Bone marrow (tissue), 2 donors: ENCODE data around the gene GGA1.
"Not testable (repeated sequence)": the region's sequence is repeated elsewhere in the genome, so short reads cannot be mapped to it uniquely, and the experiment has no call there.

Experiments used
- DNase-seq, 2 donors: peaks; one replicate each; lab custom pipeline; 2025; lab: John Stamatoyannopoulos, UW

The GGA1 gene

DNA sequence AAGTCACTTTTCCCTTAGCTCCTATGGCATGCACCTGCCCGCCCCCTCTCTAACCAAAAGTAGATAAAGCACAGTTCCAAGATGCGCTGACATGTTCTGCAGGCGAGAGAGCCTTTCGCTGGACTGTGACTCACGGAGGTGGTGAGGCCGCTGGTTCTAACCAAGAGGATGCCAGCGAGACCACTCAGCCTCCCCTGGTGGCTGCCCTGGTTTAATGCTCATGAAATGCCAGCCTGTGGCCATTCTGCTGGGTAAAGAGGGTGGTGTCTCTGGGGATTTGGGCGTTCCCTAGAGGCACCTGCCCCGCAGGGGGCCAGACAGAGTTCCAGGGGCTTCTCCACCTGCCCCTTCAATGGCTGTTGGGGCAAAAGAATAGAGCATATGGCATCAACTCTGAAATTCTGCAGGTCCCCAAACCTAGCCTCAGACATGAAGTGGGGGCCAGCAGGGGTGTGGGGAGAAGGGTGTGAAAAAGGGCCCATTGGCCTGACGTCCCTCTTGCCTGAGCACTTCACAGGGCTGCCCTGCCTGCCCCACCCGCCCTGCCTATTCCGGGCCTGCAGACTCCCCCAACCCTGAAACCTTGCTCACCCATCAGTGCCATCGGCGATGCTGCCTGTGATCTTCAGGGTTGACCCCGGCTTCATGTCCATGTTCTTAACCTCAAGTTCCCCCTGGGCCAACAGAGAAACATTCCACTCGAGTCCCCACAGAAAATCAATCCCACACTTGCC, 37.2 kb upstream of the GGA1 start:
- no peak for DNase-seq

DNA sequence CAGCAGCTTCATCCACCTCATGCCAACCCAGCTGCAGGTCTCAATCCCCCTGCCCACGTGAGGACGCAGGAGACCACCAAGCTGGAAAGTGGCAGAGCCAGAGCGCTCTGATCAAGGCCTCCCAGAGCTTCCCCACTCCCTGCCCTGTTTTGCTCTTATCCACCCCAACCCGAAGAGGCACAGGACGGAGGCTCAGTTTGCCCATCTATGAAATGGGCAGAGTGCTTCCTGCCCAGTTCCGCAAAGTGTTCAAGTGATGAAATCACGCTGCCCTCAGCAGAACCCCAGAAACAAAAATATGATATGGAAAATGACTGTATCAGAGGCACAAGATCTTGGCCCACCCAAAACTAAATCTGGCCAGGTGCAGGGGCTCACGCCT, 36.7 kb upstream of the GGA1 start:
- DNase-seq, result no peak

DNA sequence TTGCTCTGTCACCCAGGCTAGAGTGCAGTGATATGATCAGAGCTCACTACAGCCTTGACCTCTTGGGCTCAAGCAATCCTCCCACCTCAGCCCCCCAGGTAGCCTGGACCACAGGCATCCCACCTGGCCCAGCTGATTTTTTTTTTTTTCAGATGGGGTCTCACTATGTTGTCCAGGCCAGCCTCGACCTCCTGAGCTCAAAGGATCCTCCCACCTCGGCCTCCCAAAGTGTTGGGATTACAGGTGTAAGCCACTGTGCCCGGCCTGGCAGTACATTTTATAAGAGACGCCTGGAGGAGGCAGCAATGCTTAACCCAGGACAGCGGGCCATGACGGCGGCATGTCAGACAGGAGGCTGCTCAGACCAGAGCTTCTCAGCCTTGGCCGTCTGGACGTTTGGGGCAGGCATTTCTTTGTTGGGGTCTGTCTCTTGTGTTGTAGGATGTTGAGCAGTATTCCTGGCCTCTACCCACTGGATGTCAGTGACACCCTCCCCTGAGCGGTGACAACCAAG, 33.1 kb upstream of the GGA1 start:
- DNase-seq, result no peak

DNA sequence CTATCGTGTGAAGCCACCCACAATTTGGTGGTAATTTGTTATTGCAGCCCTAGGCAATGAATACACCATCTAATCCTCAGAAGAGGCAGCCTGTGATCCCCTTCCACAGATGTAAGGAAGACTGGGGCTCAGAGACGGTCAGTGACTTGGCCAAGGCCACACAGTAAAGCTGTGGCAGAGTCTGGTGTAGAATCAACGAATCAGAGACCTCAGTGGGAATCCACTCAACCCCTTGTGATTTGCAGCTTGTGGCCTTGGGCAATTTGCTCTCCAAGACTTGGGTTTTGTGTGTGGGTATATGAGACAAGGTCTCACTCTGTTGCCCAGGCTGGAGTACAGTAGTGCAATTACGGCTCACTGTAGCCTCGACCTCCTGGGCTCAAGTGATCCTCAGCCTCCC, 30.6 kb upstream of the GGA1 start:
- no peak for DNase-seq

DNA sequence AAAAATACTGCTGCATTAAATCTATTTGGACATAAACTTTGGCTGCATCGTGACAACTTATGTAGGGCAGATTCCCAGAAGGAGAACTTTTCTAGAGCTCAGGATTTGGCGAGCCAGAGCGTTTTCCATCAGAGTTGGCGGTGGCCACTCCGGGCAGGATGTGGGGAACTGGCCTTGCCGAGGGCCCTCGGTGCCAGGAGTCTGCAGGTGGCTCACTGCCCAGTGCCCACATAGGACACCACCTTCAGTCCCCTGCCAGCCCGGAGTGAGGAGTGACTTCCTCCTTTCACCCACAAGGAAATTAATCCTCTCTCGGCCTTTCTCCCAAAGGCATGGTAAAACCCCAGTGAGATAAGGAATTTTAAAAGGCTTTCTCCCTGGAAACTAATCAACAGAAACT, 27.1 kb upstream of the GGA1 start:
- DNase-seq, result no peak

DNA sequence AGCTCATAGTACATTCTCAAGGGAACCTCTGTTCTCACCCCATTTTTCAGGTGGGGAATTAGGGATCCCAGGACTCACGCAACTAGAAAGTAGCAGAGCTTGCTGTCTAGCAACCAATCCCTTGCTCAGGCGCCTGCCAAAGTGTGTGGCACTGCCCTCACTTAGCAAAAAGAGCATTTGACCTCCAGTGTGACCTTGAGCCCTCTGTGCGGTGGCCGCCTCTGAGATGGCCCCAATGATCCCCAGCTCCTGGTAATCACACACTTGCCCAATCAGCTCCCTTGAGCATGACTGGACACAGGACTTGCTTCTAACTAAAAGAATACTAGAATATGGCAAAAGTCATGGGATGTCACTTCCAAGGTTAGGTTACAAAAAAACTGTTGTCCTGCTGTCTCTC, 26.1 kb upstream of the GGA1 start:
- no peak for DNase-seq

DNA sequence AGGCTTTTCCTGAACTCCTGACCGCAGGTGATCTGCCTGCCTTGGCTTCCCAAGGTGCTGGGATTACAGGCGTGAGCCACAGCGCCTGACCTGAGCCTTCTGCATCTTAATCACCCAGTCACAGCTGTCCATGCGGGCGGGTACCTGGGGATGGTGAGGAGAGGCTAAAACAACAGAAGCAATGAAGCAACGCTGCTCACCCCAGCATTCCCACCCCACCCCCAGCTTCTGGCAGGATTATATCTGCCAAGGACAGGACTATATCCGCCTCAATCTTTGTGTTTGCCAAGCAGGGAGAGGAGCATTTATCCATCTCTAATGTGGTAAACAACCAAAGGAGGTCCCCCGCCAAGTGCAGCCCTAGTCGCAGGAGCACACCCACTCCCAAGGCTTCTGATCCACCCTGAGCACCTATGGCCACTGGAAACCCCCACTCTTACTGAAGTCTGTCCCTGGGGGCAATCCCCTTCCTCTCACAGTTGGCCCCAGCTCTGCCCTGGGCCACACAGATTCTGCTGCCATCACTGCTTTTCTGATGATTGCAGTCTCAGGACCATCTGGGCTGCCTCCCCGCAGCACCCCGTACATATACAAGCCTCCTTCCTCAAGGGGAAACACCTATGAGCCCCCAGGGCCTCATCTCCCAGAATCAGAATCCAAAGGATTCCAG, 20.0 kb upstream of the GGA1 start:
- DNase-seq, result no peak

DNA sequence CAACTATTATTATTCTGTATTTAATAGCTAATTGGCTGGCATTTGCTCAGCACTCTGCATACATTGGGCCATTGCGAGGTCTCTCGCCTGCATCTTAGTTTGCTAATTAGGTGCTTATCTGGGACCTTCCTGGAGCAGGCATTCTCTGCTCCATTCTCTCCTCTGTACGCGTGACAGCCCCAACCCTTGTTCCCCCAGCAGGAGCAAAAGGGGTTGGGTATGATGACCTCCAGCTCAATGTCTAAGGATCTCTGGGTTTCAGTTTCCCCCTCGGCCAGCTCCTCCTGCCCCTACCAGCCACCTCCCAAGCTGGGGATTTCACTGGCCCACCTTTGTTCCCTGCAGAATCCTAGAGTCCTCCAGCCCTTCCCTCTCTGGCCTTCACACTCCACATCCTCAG, 19.0 kb upstream of the GGA1 start:
- no peak for DNase-seq

DNA sequence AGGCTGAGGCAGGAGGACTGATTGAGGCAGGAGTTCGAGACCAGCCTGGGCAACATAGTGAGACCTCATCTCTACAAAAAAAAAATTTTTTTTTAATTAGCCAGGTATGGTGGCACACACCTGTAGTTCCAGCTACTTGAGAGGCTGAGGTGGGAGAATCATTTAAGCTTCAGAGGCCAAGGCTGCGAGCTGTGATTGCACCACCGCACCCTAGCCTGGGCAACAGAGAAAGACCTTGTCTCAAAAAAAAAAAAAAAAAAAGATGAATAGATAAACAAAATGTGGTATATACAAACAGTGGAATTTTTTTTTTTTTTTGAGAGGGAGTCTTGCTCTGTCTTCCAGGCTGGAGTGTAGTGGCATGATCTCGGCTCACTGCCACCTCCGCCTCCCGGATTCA, 17.6 kb upstream of the GGA1 start:
- not testable (repeated sequence) for DNase-seq

DNA sequence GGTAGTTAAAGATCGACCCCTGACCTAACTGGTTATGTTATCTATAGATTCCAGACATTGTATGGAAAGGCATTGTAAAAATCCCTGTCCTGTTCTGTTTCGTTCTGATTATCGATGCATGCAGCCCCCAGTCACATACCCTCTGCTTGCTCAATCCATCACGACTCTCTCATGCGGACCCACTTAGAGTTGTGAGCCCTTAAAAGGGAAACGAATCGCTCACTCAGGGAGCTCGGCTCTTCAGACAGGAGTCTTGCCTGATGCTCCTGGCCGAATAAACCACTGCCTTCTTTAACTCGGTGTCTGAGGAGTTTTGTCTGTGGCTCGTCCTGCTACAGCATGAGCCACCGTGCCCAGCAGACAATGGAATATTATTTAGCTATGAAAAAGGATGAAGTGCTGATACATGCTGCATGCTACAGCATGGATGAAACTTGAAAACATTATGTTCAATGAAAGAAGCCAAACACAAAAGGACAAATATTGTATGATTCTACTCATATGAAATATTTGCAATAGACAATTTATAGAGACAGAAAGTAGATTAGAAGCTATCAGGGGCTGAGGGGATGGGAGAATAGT, 16.7 kb upstream of the GGA1 start:
- DNase-seq, result no peak

DNA sequence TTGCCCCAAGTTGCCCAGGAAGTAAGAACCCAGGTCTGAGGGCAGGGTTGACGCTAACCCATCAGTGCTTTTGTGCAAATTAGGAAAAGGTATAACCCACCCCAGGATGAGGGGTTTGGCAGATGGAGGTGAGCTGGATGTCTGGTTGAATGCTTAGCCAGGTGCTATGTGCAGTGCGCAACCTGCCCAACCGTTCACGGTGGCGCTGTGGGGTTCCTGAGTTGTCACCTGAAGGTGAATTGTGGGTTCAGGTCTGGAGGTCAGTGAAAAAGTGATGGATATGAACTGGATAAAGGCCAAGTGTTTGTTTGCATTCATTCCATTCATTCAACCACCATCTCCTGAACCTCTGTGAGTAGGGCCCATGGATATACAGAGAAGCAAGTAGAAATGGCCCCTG, 14.4 kb upstream of the GGA1 start:
- no peak for DNase-seq

DNA sequence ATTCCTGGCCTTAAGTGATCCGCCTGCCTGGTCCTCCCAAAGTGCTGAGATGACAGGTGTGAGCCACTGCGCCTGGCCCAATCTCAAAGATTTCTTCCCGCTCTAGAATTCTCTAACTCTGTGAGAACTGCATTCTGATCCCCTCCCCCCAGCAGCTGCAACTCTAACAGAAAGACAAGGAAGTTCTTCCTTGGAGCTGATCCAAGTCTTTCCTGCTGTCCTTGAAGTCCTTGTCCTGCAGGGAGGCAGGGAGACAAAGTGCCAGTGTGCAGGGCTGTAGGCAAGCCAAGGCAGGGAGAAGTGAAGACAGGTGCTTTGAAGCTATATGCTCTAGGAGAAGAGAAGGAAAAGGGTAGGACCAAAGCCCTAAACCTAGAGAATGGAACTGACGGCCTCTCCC, 9.5 kb upstream of the GGA1 start:
- no peak for DNase-seq

DNA sequence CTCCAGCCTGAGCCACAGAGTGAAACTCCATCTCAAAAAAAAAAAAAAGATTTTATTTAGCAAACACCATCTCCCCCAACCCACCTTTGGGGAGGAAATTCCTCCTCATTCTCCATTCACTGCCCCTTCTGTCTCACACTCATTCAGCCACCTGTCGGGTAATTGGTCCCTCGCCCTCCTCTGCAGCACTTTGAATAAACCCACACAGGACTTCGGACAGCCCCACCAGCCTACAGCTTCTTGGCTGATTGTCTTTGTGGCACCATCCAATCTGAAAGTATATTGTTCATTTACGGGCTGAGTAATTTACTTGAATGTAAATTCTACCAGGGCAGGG, 7.5 kb upstream of the GGA1 start:
- no peak for DNase-seq

DNA sequence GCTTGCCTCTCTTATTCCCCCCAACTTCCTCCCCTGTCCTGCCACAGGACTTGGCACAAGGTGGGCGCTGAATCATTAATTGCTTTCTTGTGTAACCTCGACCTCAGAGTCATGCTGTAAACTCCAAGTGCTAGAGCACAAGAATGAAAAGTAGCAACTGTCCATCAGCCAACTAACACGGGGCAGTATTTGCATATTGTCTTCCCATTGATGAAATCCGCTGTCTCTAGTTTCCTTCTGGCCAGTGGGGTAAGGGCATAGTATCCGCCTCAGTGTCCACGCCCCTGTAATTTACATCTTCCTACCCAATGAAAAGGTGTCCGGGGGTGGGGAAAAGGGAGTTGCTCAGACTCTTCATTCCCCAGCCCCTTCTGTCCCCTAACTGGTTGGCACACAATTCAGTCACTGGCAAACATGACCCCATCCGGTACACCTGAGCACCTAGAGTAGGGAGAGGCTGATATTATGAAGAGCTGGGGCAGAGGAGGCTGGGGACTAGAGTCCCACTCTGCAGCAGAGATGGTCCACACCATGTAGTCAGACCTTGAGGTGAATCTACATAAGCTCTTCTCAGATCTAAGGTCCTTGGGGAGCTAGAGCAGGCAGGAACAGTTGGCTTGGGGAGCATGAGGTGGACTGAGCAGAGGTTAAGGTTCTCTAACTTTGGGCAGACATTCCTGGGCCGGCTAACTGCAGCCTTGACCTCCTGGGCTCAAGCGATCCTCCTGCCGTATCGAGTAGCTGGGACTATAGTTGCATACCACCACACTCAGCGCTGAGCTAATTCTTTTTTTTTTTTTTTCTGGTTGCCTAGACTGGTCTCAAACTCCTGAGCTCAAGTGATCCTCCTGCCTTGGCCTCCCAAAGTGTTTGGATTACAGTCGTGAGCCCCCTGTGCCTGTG, 6.8 kb upstream of the GGA1 start:
- no peak for DNase-seq

DNA sequence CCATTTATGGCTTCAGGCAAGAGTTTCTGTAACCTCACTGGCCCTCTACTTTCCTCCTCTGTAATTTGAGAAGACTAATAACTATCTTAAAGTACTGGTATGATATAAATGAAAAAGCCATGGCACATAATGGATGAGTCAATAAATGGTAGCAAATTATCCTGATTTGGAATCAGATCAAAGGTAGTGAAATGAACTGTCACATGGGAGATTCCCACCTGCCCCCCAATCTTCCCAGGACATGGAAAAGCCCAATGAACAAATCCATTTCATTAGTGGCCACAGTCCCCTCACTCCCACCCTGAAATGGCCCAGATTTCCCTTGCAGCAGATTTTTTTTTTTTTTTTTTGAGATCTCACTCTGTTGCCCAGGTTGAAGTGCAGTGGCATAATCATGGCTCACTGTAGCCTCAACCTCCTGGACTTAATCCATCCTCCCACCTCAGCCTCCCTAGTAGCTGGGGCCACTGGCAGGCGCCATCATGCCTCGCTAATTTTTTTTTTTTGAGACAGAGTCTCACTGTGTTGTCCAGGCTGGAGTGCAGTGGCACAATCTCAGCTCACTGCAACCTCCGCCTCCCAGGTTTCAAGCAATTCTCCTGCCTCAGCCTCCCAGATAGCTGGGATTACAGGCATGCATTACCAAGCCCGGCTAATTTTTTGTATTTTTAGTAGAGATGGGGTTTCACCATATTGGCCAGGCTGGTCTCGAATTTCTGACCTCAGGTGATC, 5.9 kb upstream of the GGA1 start:
- not testable (repeated sequence) for DNase-seq

DNA sequence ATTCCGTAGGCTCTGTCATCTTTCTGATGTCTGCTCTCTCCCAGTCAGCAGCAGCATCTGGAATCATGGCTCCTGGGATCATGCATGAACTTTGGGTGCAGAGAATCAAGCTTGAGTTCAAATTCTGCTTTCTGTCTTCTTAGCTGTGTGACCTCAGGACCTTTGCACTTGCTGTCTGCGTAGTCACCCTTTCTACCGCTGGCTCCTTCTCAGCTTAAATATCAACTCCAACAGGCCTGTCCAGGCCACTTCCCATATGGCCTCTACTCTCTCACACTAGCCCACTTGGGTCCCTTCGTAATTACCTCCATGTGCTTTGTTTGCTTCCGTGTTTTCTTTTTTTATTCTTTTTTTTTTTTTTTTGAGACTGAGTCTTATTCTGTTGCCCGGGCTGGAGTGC, 4.6 kb upstream of the GGA1 start:
- DNase-seq, result no peak

DNA sequence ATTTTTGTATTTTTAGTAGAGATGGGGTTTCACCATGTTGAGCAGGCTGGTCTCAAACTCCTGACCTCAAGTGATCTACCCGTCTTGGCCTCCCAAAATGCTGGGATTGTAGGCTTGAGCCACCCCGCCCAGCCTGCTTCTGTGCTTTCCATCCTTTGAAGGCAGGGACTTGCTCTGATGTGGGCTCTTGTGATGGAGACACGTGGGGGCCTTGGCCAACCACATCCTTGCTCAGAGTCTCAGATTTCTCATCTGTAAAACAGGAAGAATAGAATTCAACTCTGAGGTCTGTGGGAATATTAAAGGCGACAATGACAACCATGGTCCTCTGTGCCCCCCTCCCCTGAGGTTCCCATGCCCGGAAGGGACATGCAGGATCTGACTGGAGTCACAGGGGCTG, 3.8 kb upstream of the GGA1 start:
- DNase-seq, result no peak

DNA sequence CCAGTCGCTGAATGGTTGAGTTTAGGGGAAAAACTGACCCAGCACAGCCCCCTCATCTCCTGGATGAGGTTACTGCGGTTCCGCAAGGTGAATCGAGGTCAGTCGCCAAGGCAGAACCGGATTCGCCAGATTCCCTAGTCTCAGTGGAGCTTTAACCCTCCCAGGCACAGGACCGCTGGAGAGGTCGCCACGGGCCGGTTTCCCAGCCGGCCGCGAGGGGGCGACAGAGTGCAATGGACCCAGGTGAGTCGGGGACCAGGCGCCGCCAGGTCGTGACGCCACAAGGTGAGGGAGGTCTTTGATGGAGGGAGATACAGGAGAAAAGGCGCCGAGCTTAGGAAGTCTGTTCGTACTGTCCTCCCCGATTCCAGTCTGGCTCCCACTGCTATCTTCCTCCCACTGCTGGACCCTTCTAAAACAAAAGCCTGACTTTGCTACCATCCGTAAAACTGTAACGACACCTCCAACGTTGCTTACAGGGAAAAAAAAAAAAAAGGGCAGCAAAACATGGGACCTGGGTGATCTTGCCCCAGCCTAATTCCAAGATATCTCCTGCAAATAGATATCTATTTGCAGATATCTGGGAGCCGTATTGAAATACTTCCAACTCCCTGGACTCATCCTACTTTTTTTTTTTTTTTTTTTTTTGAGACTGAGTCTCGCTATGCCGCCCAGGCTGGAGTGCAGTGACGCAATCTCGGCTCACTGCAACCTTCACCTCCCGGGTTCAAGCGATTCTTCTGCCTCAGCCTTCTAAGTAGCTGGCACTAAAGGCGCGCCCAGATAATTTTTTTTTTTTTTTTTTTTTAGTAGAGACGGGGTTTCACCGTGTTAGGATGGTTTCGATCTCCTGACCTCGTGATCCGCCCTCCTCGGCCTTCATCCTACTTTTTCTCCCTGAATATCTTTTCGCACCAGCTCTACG, 1.4 kb upstream of the GGA1 start:
- peak; percentile 7 to 43 for DNase-seq

DNA sequence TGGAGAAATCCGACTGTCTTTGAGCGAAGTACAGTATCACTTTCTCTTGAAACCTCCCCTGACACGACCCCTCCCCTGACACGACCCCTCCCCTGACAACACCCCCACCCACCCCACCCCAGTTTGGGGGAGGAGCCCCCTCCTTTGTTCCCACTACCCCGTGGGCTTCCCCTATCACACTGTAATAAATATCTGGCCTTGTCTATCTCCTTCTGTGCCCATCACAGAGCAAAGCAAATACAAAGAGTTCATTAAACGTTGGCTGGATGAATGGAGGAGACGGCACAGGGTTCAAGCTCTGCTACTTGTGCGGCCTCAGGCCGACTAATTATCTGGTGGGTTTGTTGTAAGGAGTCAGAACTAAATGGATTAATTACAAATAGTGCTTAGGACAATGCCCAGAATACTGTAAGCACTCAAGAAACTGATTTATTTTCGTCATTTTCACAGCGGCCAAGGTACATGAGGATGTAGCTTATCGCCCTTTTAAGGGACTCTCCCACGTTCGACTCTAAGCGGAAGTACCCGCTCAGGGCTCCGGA, 628 bp upstream of the GGA1 start:
- DNase-seq, result peak in 1 of 2 donors; percentile 36
